Keratinocyte (primary cell): ENCODE data around the gene GNB1. TPM values are rescaled to one million over a fixed set of nuclear protein-coding genes. Genes with fewer than 3 reads are reported as not detected.

Experiments
- DNase-seq: peaks from one replicate; pipeline ENCODE4 v3.0.0-alpha.2; 2011; ENCODE audit warnings: low read depth, missing footprints, low spot score
- FAIRE-seq: peaks from 2 replicates; lab custom pipeline; 2011; peaks lifted over from hg19 to GRCh38; lab: Jason Lieb, UNC
- H2AFZ ChIP-seq: 2 replicates; pipeline ENCODE4 v1.6.0; 2012; ENCODE audit warnings: low read length, control low read depth, inconsistent platforms; ENCODE audit not compliant: control insufficient read depth
- H3K27ac ChIP-seq: 2 replicates; pipeline ENCODE4 v1.5.1; 2011; ENCODE audit warnings: low read length; ENCODE audit not compliant: control insufficient read depth, insufficient read depth
- H3K27me3 ChIP-seq: 3 replicates; pipeline ENCODE4 v1.6.0; 2011; ENCODE audit warnings: low read length; ENCODE audit not compliant: control insufficient read depth, insufficient read depth; ENCODE audit errors: extremely low read depth
- H3K36me3 ChIP-seq, 2 experiments: 2 replicates in 1 of 2; 3 replicates in 1 of 2; pipeline ENCODE4 v1.5.1; 2011; ENCODE audit warnings: low read length in 2 of 2, mild to moderate bottlenecking in 1 of 2; ENCODE audit not compliant: control insufficient read depth in 2 of 2, insufficient read depth in 2 of 2; ENCODE audit errors: extremely low read depth in 1 of 2
- H3K4me1 ChIP-seq: 3 replicates; pipeline ENCODE4 v1.5.1; 2011; ENCODE audit warnings: low read length; ENCODE audit not compliant: control insufficient read depth, insufficient read depth; ENCODE audit errors: extremely low read depth
- H3K4me2 ChIP-seq: 3 replicates; pipeline ENCODE4 v1.6.0; 2011; ENCODE audit warnings: low read depth, low read length; ENCODE audit not compliant: control insufficient read depth, insufficient read depth; ENCODE audit errors: extremely low read depth
- H3K4me3 ChIP-seq, 3 experiments: fragments of 200-600 bp in 1 of 3; sonication (generic) in 1 of 3; 2 replicates in 2 of 3; 3 replicates in 1 of 3; pipeline ENCODE4 v1.5.1; 2011 to 2016; ENCODE audit warnings: low read length in 3 of 3, mild to moderate bottlenecking in 3 of 3, control low read depth in 2 of 3, inconsistent platforms in 1 of 3, low read depth in 1 of 3, mixed read lengths in 1 of 3, mixed run types in 1 of 3, moderate library complexity in 1 of 3; ENCODE audit not compliant: control insufficient read depth in 2 of 3, insufficient read depth in 2 of 3; ENCODE audit errors: extremely low read depth in 1 of 3
- H3K79me2 ChIP-seq: 2 replicates; pipeline ENCODE4 v1.6.0; 2012; ENCODE audit warnings: low read length; ENCODE audit not compliant: control insufficient read depth, insufficient read depth
- H3K9ac ChIP-seq: 3 replicates; pipeline ENCODE4 v1.6.0; 2011; ENCODE audit warnings: low read length; ENCODE audit not compliant: control insufficient read depth, insufficient read depth; ENCODE audit errors: extremely low read depth
- H3K9me1 ChIP-seq: 3 replicates; pipeline ENCODE4 v1.6.0; 2011; ENCODE audit warnings: low read length; ENCODE audit not compliant: control insufficient read depth, insufficient read depth; ENCODE audit errors: extremely low read depth
- H3K9me3 ChIP-seq: 2 replicates; pipeline ENCODE4 v1.5.1; 2012; ENCODE audit warnings: low read depth, low read length; ENCODE audit not compliant: control insufficient read depth
- H4K20me1 ChIP-seq: 3 replicates; pipeline ENCODE4 v1.6.0; 2011; ENCODE audit warnings: low read length; ENCODE audit not compliant: control insufficient read depth, insufficient read depth; ENCODE audit errors: extremely low read depth
- CTCF ChIP-seq, 3 experiments: IDR thresholded peaks in 1 of 3; conservative IDR thresholded peaks in 1 of 3; optimal IDR thresholded peaks in 1 of 3; 2 replicates in 2 of 3; 3 replicates in 1 of 3; pipeline versions ENCODE3 to v1.5.1; 2011; ENCODE audit warnings: low read length in 3 of 3, mild to moderate bottlenecking in 3 of 3, moderate library complexity in 2 of 3, control low read depth in 1 of 3, inconsistent platforms in 1 of 3; ENCODE audit not compliant: insufficient read depth in 2 of 3; ENCODE audit errors: extremely low read depth in 1 of 3
- EZH2 ChIP-seq: IDR thresholded peaks from one replicate; pipeline ENCODE4 v1.6.1; 2012; ENCODE audit warnings: inconsistent platforms, mild to moderate bottlenecking, low read length, moderate library complexity
- dilution Hi-C: fragments of 300-500 bp; cut with MboI; formaldehyde crosslinking; loops from one replicate; pipeline ENCODE4 v1.7.0; 2020; ENCODE audit warnings: low sequenced_read_pairs; ENCODE audit not compliant: extremely low pct_ligation_motif_present
- polyA plus RNA-seq, 5 experiments: library from polyadenylated mRNA; depleted of rRNA in 3 of 5; stranded (reverse) in 3 of 5; stranded (forward) in 1 of 5; unstranded in 1 of 5; fragments of >200 nt; gene quantifications; 1 replicate in 1 of 5; 2 replicates in 3 of 5; 3 replicates in 1 of 5; pipeline versions ENCODE4 v1.2.1 to v1.2.3, GENCODE V29; 2011 to 2012; ENCODE audit warnings: missing spikeins in 2 of 5, low read depth in 1 of 5, low replicate concordance in 1 of 5

Gene GNB1
- polyA plus RNA-seq, 1 donor (not counting 4 experiments of a cell fraction or from before 2014, with no cell fraction given) = 364 TPM

GRCh38 chr1:1929639-1930545 lies 39.0 kb upstream of the GNB1 start:
- dilution Hi-C loops = no loop called here
- no peak for TF ChIP-seq EZH2
- no peak for TF ChIP-seq CTCF (optimal IDR thresholded peaks at IDR 0.05 in 1 of 3, IDR thresholded peaks at IDR 0.05 in 1 of 3, conservative IDR thresholded peaks at IDR 0.05 in 1 of 3; ENCODE audit: extremely low read depth in 1 of 3, insufficient read depth in 2 of 3, low read length in 3 of 3)
- Histone ChIP-seq H2AFZ (no peak overlapping the region), H3K27me3 (peaks cover 40% of the 10 kb centered on the region), H3K4me3 (no peak overlapping the region), H3K9ac (no peak overlapping the region), H4K20me1 (no peaks in the 10 kb centered on the region), H3K79me2 (no peaks in the 10 kb centered on the region), H3K27ac (no peak overlapping the region), H3K9me1 (no peaks in the 10 kb centered on the region), H3K9me3 (peaks cover 3% of the 10 kb centered on the region), H3K4me2 (no peak overlapping the region), H3K36me3 (no peaks in the 10 kb centered on the region), H3K4me1 (no peaks in the 10 kb centered on the region)
- DNase-seq (no peak), FAIRE-seq (no peak)

- FAIRE-seq (no peak), DNase-seq (no peak)
- H2AFZ ChIP-seq = no peak overlapping the region
- H3K27ac ChIP-seq = no peak overlapping the region
- peaks cover 1% of the 10 kb centered on the region for H3K9me3 ChIP-seq
- no peak overlapping the region for H3K4me3 ChIP-seq
- no peaks in the 10 kb centered on the region for H3K79me2 ChIP-seq
- H3K27me3 ChIP-seq = peaks cover 45% of the 10 kb centered on the region
- no peak overlapping the region for H3K9ac ChIP-seq
- dilution Hi-C loops = no loop called here
- TF ChIP-seq CTCF (optimal IDR thresholded peaks at IDR 0.05 in 1 of 3, IDR thresholded peaks at IDR 0.05 in 1 of 3, conservative IDR thresholded peaks at IDR 0.05 in 1 of 3; ENCODE audit: extremely low read depth in 1 of 3, insufficient read depth in 2 of 3, low read length in 3 of 3) (no peak), EZH2 (no peak)
- no peaks in the 10 kb centered on the region for H3K4me1 ChIP-seq
- no peaks in the 10 kb centered on the region for H3K9me1 ChIP-seq
- H3K36me3 ChIP-seq = no peaks in the 10 kb centered on the region
- no peak overlapping the region for H3K4me2 ChIP-seq
- H4K20me1 ChIP-seq = no peaks in the 10 kb centered on the region
These were observed 38.3 kb upstream of the GNB1 start for GRCh38 chr1:1929102-1929638.
